ENCODE data around the gene TMEM115. TPM values are rescaled to one million over a fixed set of nuclear protein-coding genes. Genes with fewer than 3 reads are reported as not detected.

The TMEM115 gene
- total and polyA plus RNA-seq, 2 of the 4 experiments (the other 2 are of a cell fraction): 35.3 to 47.3 TPM

DNA sequence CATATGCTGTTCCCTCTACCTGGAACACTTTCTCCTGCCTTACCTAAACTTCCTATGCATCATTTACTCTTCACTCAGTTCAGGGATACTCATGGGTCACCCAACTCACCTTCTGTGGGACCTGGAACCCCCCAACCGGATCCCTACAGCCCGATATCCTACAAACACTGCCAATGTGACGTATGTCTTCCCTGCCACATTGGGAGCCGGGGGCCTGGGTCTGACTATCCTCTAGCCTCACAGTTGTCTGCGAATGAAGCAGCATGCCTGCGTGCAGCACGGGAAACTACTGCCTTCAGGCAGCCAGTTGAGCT lies 9.2 kb downstream of the TMEM115 start (continued):
- TF ChIP-seq, protein P1, sequence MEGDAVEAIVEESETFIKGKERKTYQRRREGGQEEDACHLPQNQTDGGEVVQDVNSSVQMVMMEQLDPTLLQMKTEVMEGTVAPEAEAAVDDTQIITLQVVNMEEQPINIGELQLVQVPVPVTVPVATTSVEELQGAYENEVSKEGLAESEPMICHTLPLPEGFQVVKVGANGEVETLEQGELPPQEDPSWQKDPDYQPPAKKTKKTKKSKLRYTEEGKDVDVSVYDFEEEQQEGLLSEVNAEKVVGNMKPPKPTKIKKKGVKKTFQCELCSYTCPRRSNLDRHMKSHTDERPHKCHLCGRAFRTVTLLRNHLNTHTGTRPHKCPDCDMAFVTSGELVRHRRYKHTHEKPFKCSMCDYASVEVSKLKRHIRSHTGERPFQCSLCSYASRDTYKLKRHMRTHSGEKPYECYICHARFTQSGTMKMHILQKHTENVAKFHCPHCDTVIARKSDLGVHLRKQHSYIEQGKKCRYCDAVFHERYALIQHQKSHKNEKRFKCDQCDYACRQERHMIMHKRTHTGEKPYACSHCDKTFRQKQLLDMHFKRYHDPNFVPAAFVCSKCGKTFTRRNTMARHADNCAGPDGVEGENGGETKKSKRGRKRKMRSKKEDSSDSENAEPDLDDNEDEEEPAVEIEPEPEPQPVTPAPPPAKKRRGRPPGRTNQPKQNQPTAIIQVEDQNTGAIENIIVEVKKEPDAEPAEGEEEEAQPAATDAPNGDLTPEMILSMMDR (conservative IDR thresholded peaks at IDR 0.05; ENCODE audit: low read depth, low read length): no peak

DNA sequence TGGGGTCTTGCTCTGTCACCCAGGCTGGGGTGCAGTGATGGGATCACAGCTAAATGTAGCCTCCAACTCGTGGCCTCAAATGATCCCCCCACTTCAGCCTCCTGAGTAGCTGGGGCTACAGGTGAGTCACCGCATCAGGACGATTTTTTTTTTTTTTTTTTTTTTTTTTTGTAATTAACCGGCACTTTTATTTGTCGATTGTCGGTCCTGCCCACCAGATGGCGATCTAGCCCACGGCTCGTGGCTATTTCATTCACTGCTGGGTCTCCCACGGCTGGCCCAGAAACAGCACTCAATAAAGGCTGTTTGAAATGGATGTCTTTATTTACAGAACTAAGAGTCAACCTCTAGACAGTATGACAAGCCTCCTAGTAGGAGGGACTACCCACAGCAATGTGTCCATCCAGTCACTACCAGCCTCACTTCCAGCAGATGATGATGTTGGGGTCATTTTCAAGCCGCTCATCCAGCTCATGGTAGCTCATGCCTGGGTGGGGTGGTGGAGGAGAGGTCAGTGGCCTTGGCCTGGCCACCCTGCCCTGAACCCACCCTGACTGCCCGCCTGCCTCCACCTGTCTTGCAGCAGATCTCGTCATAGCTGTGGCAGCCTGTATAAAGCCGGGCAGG lies 12.0 kb downstream of the TMEM115 start:
- H2AK9ac ChIP-seq (replicated peaks; ENCODE audit: low read depth, low read length, poor library complexity): peak overlapping the region; percentile 87
- peaks cover 4% of the 10 kb centered on the region; the same call in 1 of the 2 replicates for H3K9me1 ChIP-seq (ENCODE audit: insufficient read depth, low read length)
- no peak overlapping the region for H3K27ac ChIP-seq (ENCODE audit: insufficient read depth, low read length)
- no peak overlapping the region for H4K91ac ChIP-seq (ENCODE audit: insufficient read depth, low read depth, low read length)
- H3K4me2 ChIP-seq (ENCODE audit: low read depth, low read length): no peak overlapping the region
- CTCF ChIA-PET: interaction anchor here (0.6 to 0.7 kb wide), 2 partner anchors 195 to 213 kb away, joined by 3 read pairs; no protein-coding TSS in a partner anchor
- H3K4me1 ChIP-seq (ENCODE audit: control insufficient read depth, insufficient read depth, low read length): peaks cover 11% of the 10 kb centered on the region
- WGBS, 2 experiments (ENCODE audit: extremely low coverage in 2 of 2, insufficient read length in 1 of 2): 55% methylated on average over 5 of the region's 14 CpGs; no CpG with 5 or more reads in 1 of the 2 experiments
- H3K27me3 ChIP-seq (ENCODE audit: control insufficient read depth, insufficient read depth, low read length): no peaks in the 10 kb centered on the region
- H4K8ac ChIP-seq (ENCODE audit: low read depth in 2 of 2, low read length in 2 of 2): peak overlapping the region in 1 of 2 experiments; percentile 34; a peak in 1 of 4 replicates
- no peak overlapping the region for H2BK15ac ChIP-seq (ENCODE audit: low read depth, low read length)
- H3K23ac ChIP-seq (ENCODE audit: low read depth, low read length): no peak overlapping the region
- peak overlapping the region; percentile 47 for H2AFZ ChIP-seq (replicated peaks; ENCODE audit: low read length, poor library complexity)
- peaks cover 9% of the 10 kb centered on the region; the same call in 1 of the 2 replicates for H3K36me3 ChIP-seq (ENCODE audit: control insufficient read depth, insufficient read depth, low read length)
- intact Hi-C loops (cut with micrococcal nuclease) (loop anchor here (1.0 to 5.0 kb wide), 3 partner anchors 195 to 1040 kb away; partner anchors contain the start of gene MANF), in situ Hi-C loops (cut with MboI; ENCODE audit: low sequenced_read_pairs) (loop anchor here (5.0 to 25.0 kb wide), 4 partner anchors 200 to 1815 kb away; partner anchors contain the start of genes ABHD14B, GPR62, MANF and PCBP4), dilution Hi-C loops (cut with HindIII; ENCODE audit: low sequenced_read_pairs, unreplicated experiment) (no loop called here)
- H3K14ac ChIP-seq (replicated peaks; ENCODE audit: low read depth, low read length): no peak overlapping the region
- H3K79me1 ChIP-seq (ENCODE audit: low read depth in 1 of 2, low read length in 2 of 2): peaks cover 23 to 30% of the 10 kb centered on the region in 2 experiments
- H2BK5ac ChIP-seq (ENCODE audit: low read depth, low read length, poor library complexity, severe bottlenecking): no peak overlapping the region
- TF ChIP-seq POLR2A (IDR thresholded peaks at IDR 0.05; ENCODE audit: low read depth, low read length) (0 out of 2 replicates have a peak, but pooled peaks have one; percentile 43), NFE2L2 (IDR thresholded peaks at IDR 0.05; ENCODE audit: low read depth, low read length) (no peak), FOS (IDR thresholded peaks at IDR 0.05; ENCODE audit: low read depth, low read length) (peak; percentile 57), RCOR1 (IDR thresholded peaks at IDR 0.05; ENCODE audit: insufficient replicate concordance, low read length) (no peak), MXI1 (IDR thresholded peaks at IDR 0.05; ENCODE audit: borderline replicate concordance, low read depth, low read length) (0 out of 2 replicates have a peak, but pooled peaks have one; percentile 10), MAZ (IDR thresholded peaks at IDR 0.05; ENCODE audit: borderline replicate concordance, low read depth, low read length) (no peak), RAD21 (IDR thresholded peaks at IDR 0.05; ENCODE audit: low read length) (peak; percentile 85), SMC3 (IDR thresholded peaks at IDR 0.05; ENCODE audit: low read depth, low read length) (peak; percentile 75), CEBPB (IDR thresholded peaks at IDR 0.05; ENCODE audit: low read depth, low read length) (no peak), CHD1 (IDR thresholded peaks at IDR 0.05; ENCODE audit: low read depth, low read length) (no peak), RFX5 (IDR thresholded peaks at IDR 0.05; ENCODE audit: low read depth, low read length) (no peak)
- TF ChIP-seq, protein P1 (conservative IDR thresholded peaks at IDR 0.05; ENCODE audit: low read depth, low read length): peak; percentile 79
- peak; percentile 71 for DNase-seq
- H3K9ac ChIP-seq (ENCODE audit: low read depth, low read length): no peak overlapping the region
- H3K18ac ChIP-seq (ENCODE audit: low read depth, low read length): no peak overlapping the region
- no peak overlapping the region for H3K56ac ChIP-seq (ENCODE audit: extremely low read depth, insufficient read depth, low read length)
- H2AK5ac ChIP-seq (ENCODE audit: low read depth, low read length): no peak overlapping the region
- POLR2A ChIA-PET (ENCODE audit: unreplicated experiment): interaction anchor here (0.6 kb wide), 1 partner anchor 26 kb away, joined by 10 read pairs; no protein-coding TSS in a partner anchor
- H3K4ac ChIP-seq (ENCODE audit: low read depth, low read length): peak overlapping the region; percentile 39; the same call in 1 of the 2 replicates
- no peak overlapping the region for H2BK20ac ChIP-seq (ENCODE audit: low read depth, low read length)
- H4K5ac ChIP-seq (ENCODE audit: low read depth, low read length): no peak overlapping the region
- no peak overlapping the region for H3K4me3 ChIP-seq (ENCODE audit: insufficient read depth, low read depth, low read length)
- ATAC-seq (ENCODE audit: low read depth): 0 out of 2 replicates have a peak, but pooled peaks have one; percentile 8
- no peaks in the 10 kb centered on the region for H3K9me3 ChIP-seq (ENCODE audit: control insufficient read depth, insufficient read depth, low read length)
- no TSS peak for BruUV-seq (replicated peaks)
- peaks cover 2% of the 10 kb centered on the region for H4K20me1 ChIP-seq (ENCODE audit: insufficient read depth, low read length)
- no peak overlapping the region for H2BK120ac ChIP-seq (ENCODE audit: low read depth, low read length)
